ENCODE data around the gene ACTMAP. TPM values are rescaled to one million over a fixed set of nuclear protein-coding genes. Genes with fewer than 3 reads are reported as not detected.

The ACTMAP gene
- total and polyA plus RNA-seq, 12 donors = 3.6 to 12.8 (median 8.4) TPM

GRCh38 chr19:40717325-40717879, 32.9 kb downstream of the ACTMAP start:
- DNase-seq (peak in 1 of 2 donors; percentile 40), ATAC-seq (no peak)
- Histone ChIP-seq H3K4me1 (peaks cover 16 to 88% (median 70%) of the 10 kb centered on the region in 9 donors), H3K4me3 (peak overlapping the region; percentile 64 to 89 (median 78)), H3K9me3 (no peaks in the 10 kb centered on the region), H3K27ac (peak overlapping the region; percentile 87 to 98 (median 97)), H3K27me3 (no peaks in the 10 kb centered on the region), H3K36me3 (peaks cover 0 to 14% (median 0%) of the 10 kb centered on the region in 9 donors)
- TF ChIP-seq CTCF (IDR thresholded peaks at IDR 0.05) = no peak
- 0 to 1% methylated on average over 20 of the region's 20 CpGs for WGBS, 2 donors
- intact Hi-C loops (cut with DNase I) = loop anchor here in 7 of 10 donors (2.0 to 10.0 kb wide), 9 partner anchors 33 to 90 kb away; partner anchors contain the start of genes ACTMAP (in 5 of the 7), SNRPA (in 5 of the 7), EGLN2 (in 3 of the 7) and RAB4B (in 1 of the 7)

- H3K27me3 ChIP-seq = no peaks in the 10 kb centered on the region
- DNase-seq = peak; percentile 100
- intact Hi-C loops (cut with DNase I) = loop anchor here in 7 of 10 donors (1.0 to 10.0 kb wide), 10 partner anchors 34 to 91 kb away; partner anchors contain the start of genes ACTMAP (in 6 of the 7), SNRPA (in 5 of the 7), EGLN2 (in 3 of the 7) and RAB4B (in 1 of the 7)
- no peaks in the 10 kb centered on the region for H3K9me3 ChIP-seq
- TF ChIP-seq CTCF (IDR thresholded peaks at IDR 0.05) = peak in 5 of 9 donors; percentile 16 to 44 (median 26)
- H3K27ac ChIP-seq = peak within 1 kb of the TSS; percentile 87 to 98 (median 97)
- H3K36me3 ChIP-seq = peaks cover 0 to 19% (median 0%) of the 10 kb centered on the region in 9 donors
- H3K4me1 ChIP-seq = peaks cover 16 to 82% (median 63%) of the 10 kb centered on the region in 9 donors
- peak within 1 kb of the TSS; percentile 64 to 89 (median 78) for H3K4me3 ChIP-seq
- ATAC-seq = peak; percentile 77 to 87 (median 84)
- WGBS, 2 donors = 0 to 1% methylated on average over 72 to 76 of the region's 76 CpGs
These were observed 33.6 kb downstream of the ACTMAP start, which contains the start of the genes COQ8B and ITPKC for GRCh38 chr19:40716482-40717324. TSS of gene COQ8B (minus strand) at chr19:40716886. CDS start at chr19:40714632, 2,254 bp downstream. TSS of gene ITPKC (plus strand) at chr19:40717112. CDS start at chr19:40717136, 24 bp downstream.

GRCh38 chr19:40716031-40716481, 34.2 kb downstream of the ACTMAP start:
- no peak for DNase-seq
- Histone ChIP-seq H3K27me3 (no peaks in the 10 kb centered on the region), H3K36me3 (peaks cover 0 to 25% (median 0%) of the 10 kb centered on the region in 9 donors), H3K4me1 (peaks cover 14 to 76% (median 57%) of the 10 kb centered on the region in 9 donors), H3K27ac (peak overlapping the region; percentile 87 to 98 (median 97)), H3K4me3 (peak overlapping the region; percentile 64 to 89 (median 78)), H3K9me3 (no peaks in the 10 kb centered on the region)
- ATAC-seq = no peak
- intact Hi-C loops (cut with DNase I) = loop anchor here in 7 of 10 donors (1.0 to 10.0 kb wide), 10 partner anchors 34 to 91 kb away; partner anchors contain the start of genes ACTMAP (in 6 of the 7), SNRPA (in 5 of the 7), EGLN2 (in 3 of the 7) and RAB4B (in 1 of the 7)
- no peak for TF ChIP-seq CTCF (IDR thresholded peaks at IDR 0.05)
- WGBS, 2 donors = 7% methylated on average over 8 of the region's 8 CpGs

All from heart right ventricle (tissue), 16 donors.